Metanephros (tissue), 2 donors: ENCODE results near the gene ABCA9. TPM values are rescaled to one million over a fixed set of nuclear protein-coding genes. Genes with fewer than 3 reads are reported as not detected.

Experiments
- small RNA-seq: library from RNA; depleted of rRNA; stranded (forward); fragments of <200 nt; gene quantifications from one replicate; pipeline ENCODE3, GENCODE V24; 2014; ENCODE audit warnings: low replicate concordance
- total RNA-seq: library from RNA; depleted of rRNA; stranded (reverse); fragments of >200 nt; gene quantifications from one replicate; pipeline ENCODE4 v1.2.3, GENCODE V29; 2014

Gene ABCA9, protein sequence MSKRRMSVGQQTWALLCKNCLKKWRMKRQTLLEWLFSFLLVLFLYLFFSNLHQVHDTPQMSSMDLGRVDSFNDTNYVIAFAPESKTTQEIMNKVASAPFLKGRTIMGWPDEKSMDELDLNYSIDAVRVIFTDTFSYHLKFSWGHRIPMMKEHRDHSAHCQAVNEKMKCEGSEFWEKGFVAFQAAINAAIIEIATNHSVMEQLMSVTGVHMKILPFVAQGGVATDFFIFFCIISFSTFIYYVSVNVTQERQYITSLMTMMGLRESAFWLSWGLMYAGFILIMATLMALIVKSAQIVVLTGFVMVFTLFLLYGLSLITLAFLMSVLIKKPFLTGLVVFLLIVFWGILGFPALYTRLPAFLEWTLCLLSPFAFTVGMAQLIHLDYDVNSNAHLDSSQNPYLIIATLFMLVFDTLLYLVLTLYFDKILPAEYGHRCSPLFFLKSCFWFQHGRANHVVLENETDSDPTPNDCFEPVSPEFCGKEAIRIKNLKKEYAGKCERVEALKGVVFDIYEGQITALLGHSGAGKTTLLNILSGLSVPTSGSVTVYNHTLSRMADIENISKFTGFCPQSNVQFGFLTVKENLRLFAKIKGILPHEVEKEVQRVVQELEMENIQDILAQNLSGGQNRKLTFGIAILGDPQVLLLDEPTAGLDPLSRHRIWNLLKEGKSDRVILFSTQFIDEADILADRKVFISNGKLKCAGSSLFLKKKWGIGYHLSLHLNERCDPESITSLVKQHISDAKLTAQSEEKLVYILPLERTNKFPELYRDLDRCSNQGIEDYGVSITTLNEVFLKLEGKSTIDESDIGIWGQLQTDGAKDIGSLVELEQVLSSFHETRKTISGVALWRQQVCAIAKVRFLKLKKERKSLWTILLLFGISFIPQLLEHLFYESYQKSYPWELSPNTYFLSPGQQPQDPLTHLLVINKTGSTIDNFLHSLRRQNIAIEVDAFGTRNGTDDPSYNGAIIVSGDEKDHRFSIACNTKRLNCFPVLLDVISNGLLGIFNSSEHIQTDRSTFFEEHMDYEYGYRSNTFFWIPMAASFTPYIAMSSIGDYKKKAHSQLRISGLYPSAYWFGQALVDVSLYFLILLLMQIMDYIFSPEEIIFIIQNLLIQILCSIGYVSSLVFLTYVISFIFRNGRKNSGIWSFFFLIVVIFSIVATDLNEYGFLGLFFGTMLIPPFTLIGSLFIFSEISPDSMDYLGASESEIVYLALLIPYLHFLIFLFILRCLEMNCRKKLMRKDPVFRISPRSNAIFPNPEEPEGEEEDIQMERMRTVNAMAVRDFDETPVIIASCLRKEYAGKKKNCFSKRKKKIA (N-terminal part only)
- total RNA-seq: 12.1 TPM

DNA sequence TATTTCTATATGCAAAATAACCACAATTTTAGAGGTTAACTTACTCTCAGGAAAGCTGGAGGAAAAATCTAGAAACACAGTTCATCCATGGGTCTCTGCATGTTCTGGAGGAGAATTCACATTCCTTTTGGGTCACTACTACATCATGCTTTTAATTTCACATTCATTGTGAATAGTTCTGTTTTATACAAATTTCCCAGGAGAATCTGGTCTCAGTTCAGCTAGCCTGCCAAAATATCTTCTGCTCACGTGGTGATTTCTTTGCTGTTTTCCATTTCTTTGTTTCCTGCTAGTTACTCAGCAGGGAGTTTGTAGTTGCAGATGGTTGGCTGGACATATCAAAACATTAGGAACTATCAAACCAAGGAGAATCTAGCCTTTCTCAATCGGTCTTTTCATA is at the start of gene ABCA9:
ABCA9 (minus strand) TSS at position 106 of the 400 bp plus-strand sequence. CDS start 9,801 bp downstream, outside the sequence.

DNA sequence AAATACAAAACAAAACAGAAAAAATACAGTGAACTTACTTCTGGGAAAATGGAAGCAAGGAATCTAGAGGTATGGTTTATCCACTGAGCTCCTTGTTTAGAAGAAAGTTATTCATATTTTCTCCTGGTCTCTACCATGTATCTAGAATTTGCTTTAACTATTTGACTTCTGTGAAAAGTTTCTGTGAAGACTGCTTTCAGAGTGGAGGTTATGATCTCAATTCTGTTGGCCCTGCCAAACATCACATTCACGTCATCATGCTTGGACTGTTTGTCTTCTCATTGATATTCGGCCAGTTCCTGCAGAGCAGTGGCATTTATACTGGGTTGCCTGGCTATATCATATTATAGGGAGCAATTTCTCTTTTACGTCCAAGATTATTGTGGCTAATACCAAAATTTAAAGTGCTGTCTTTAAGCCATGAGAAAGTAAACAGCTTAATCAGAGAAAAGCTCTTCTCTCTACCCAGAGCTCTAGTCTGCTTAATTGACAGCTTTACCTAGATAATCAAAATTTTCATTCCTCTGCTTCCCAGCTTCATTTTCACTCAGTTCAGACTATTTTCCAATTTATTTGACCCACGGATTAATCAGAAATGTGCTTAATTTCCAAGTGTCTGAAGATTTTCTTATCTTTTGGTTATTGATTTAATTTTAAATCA is 105.4 kb downstream of the ABCA9 start, which contains the start of gene ABCA8:
ABCA8 (minus strand) TSS at position 212 of the 661 bp plus-strand sequence. CDS start 13,358 bp downstream, outside the sequence.

Small RNAs within 50 kb of the gene (small RNA-seq; reads per million reads assigned to genes)
- not detected for gene MIR4524B

Other genes with a start within 250 kb of the ABCA9 start
- gene ABCA8, start 105.5 kb downstream of the ABCA9 start, total RNA-seq: 33.5 TPM
- gene ABCA6, start 81.0 kb upstream of the ABCA9 start, total RNA-seq: 13.4 TPM
- gene ABCA10, start 167.9 kb upstream of the ABCA9 start, total RNA-seq: 9.3 TPM